Thyroid gland (tissue), 4 donors: ENCODE data around the gene PTPRJ.

Source experiments
- POLR2A ChIP-seq, 2 donors: fragments of 450-650 bp; IDR thresholded peaks; one replicate each; pipeline ENCODE4 v1.6.1; 2017; ENCODE audit warnings: antibody characterized with exemption in 2 of 2, mild to moderate bottlenecking in 2 of 2, moderate library complexity in 1 of 2
- TF ChIP-seq, protein P1 (sequence below), 6 experiments: fragments of 200-600 bp in 3 of 6; fragments of 450-650 bp in 3 of 6; sonication (generic) in 3 of 6; IDR thresholded peaks; one replicate each; pipeline ENCODE4 v1.5.1; 2016 to 2019; ENCODE audit warnings: antibody characterized with exemption in 6 of 6, mild to moderate bottlenecking in 2 of 6, inconsistent platforms in 1 of 6, moderate library complexity in 1 of 6

DNA sequence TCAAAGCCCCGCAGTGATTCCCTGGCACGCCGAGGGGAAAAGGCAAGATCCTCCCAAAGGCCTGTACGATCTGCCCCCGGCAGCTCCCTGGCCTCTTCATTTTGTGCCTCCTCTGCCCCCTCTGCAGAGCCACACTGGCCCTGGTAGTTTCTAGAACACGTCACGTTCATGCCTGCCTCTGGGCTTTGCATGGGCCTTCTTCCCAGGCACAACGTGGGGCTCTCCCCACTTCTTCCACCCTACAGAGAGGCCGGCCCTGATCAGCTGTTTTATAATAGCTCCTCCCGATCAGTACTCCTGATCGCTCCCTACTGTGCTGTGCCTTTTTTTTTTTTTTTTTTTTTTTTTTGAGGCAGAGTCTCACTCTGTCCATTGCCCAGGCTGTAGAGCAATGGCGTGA, 78.4 kb downstream of the PTPRJ start:
- TF ChIP-seq, protein P1, sequence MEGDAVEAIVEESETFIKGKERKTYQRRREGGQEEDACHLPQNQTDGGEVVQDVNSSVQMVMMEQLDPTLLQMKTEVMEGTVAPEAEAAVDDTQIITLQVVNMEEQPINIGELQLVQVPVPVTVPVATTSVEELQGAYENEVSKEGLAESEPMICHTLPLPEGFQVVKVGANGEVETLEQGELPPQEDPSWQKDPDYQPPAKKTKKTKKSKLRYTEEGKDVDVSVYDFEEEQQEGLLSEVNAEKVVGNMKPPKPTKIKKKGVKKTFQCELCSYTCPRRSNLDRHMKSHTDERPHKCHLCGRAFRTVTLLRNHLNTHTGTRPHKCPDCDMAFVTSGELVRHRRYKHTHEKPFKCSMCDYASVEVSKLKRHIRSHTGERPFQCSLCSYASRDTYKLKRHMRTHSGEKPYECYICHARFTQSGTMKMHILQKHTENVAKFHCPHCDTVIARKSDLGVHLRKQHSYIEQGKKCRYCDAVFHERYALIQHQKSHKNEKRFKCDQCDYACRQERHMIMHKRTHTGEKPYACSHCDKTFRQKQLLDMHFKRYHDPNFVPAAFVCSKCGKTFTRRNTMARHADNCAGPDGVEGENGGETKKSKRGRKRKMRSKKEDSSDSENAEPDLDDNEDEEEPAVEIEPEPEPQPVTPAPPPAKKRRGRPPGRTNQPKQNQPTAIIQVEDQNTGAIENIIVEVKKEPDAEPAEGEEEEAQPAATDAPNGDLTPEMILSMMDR (IDR thresholded peaks at IDR 0.05): no peak
- TF ChIP-seq POLR2A (IDR thresholded peaks at IDR 0.05): no peak
